ENCODE data around the gene TXNDC11. TPM values are rescaled to one million over a fixed set of nuclear protein-coding genes. Genes with fewer than 3 reads are reported as not detected.

Gene TXNDC11
- total RNA-seq, 1 donor from 2014 or later = 8.6 TPM

GRCh38 chr16:11636172-11636721, 106.4 kb downstream of the TXNDC11 start:
- DNase-seq (ENCODE audit: low spot score in 2 of 2) (no peak), FAIRE-seq (no peak)

- FAIRE-seq (no peak), DNase-seq (ENCODE audit: low spot score in 2 of 2) (no peak)
Measured at GRCh38 chr16:11635679-11636171, 106.9 kb downstream of the TXNDC11 start.

- no peak for FAIRE-seq
- no peak for DNase-seq (ENCODE audit: low spot score in 2 of 2)
Measured at GRCh38 chr16:11635113-11635652, 107.5 kb downstream of the TXNDC11 start.

- FAIRE-seq (no peak), DNase-seq (ENCODE audit: low spot score in 2 of 2) (no peak)
Measured at GRCh38 chr16:11634312-11634711, 108.3 kb downstream of the TXNDC11 start.

GRCh38 chr16:11633113-11633512, 109.5 kb downstream of the TXNDC11 start:
- DNase-seq (ENCODE audit: low spot score in 2 of 2) = no peak
- no peak for FAIRE-seq

- FAIRE-seq (no peak), DNase-seq (ENCODE audit: low spot score in 2 of 2) (no peak)
Measured at GRCh38 chr16:11632455-11632939, 110.2 kb downstream of the TXNDC11 start.

GRCh38 chr16:11631214-11631613, 111.4 kb downstream of the TXNDC11 start:
- no peak for DNase-seq (ENCODE audit: low spot score in 2 of 2)
- FAIRE-seq = no peak

GRCh38 chr16:11630768-11631056, 111.9 kb downstream of the TXNDC11 start:
- DNase-seq (ENCODE audit: low spot score in 2 of 2) = no peak
- FAIRE-seq = no peak

GRCh38 chr16:11630046-11630767, 112.5 kb downstream of the TXNDC11 start:
- no peak for FAIRE-seq
- DNase-seq (ENCODE audit: low spot score in 2 of 2) = no peak

Small RNAs within 50 kb of the gene (small RNA-seq; reads per million reads assigned to genes)
- gene RF00017 = not detected

Other genes starting within 250 kb of the TXNDC11 start
- gene LITAF, start 155.9 kb downstream of the TXNDC11 start, total RNA-seq = 8.2 TPM
- gene SNN, start 74.4 kb downstream of the TXNDC11 start, total RNA-seq = 154 TPM
- gene ZC3H7A, start 54.4 kb upstream of the TXNDC11 start, total RNA-seq = 37.1 TPM
- 62.4 TPM for gene RSL1D1, start 108.7 kb upstream of the TXNDC11 start, total RNA-seq
- 59.9 TPM for gene GSPT1, start 173.1 kb upstream of the TXNDC11 start, total RNA-seq
- 4.9 TPM for gene NPIPB2, start 199.2 kb upstream of the TXNDC11 start, total RNA-seq
- 2.0 TPM for gene TNFRSF17, start 222.4 kb upstream of the TXNDC11 start, total RNA-seq
- gene SNX29, start 233.9 kb upstream of the TXNDC11 start, total RNA-seq = 14.7 TPM

All from frontal cortex (tissue), 4 donors.